ENCODE measurements around the gene IL18. TPM values are rescaled to one million over a fixed set of nuclear protein-coding genes. Genes with fewer than 3 reads are reported as not detected.
"Not testable (repeated sequence)": the region's sequence is repeated elsewhere in the genome, so short reads cannot be mapped to it uniquely, and the experiment has no call there.

The IL18 gene
- total and polyA plus RNA-seq, 9 of the 15 experiments (the other 6 are each of a cell fraction or from before 2014, with no cell fraction given), result 4.1 to 10.0 (median 6.1) TPM

- TF ChIP-seq ZNF398 (CRISPR knock-in tag; IDR thresholded peaks at IDR 0.05) (no peak), DACH1 (IDR thresholded peaks at IDR 0.05; ENCODE audit: partially characterized antibody) (no peak), UBTF (IDR thresholded peaks at IDR 0.05; ENCODE audit: borderline replicate concordance in 1 of 2, low read depth in 2 of 2, low read length in 2 of 2) (no peak)
Observed at GRCh38 chr11:112200252-112200651, 36.4 kb upstream of the IL18 start (continued).

GRCh38 chr11:112199101-112199500 is 35.2 kb upstream of the IL18 start:
- BruUV-seq (replicated peaks); DNase-seq (ENCODE audit: extremely low read depth in 1 of 4, low spot score in 3 of 4); H4K20me1 ChIP-seq (replicated peaks; ENCODE audit: control insufficient read depth, insufficient read depth, low read length); H3K9ac ChIP-seq (ENCODE audit: insufficient read depth in 1 of 2, low read depth in 2 of 2, low read length in 2 of 2); H3K36me3 ChIP-seq (ENCODE audit: control insufficient read depth, insufficient read depth, low read length); H2AFZ ChIP-seq (ENCODE audit: low read depth, low read length); H3K9me1 ChIP-seq (ENCODE audit: control insufficient read depth, insufficient read depth, low read length); FAIRE-seq; ATAC-seq; CTCF ChIA-PET (ENCODE audit: low intra/inter-chr PET ratio); H3K27ac ChIP-seq (ENCODE audit: extremely low read depth, low read depth, low read length); H3K4me1 ChIP-seq (replicated peaks in 1 of 2; ENCODE audit: control insufficient read depth in 2 of 2, insufficient read depth in 2 of 2, low read length in 2 of 2); in situ Hi-C loops (cut with MboI); intact Hi-C loops (cut with micrococcal nuclease); H3K27me3 ChIP-seq (ENCODE audit: control insufficient read depth in 2 of 2, insufficient read depth in 2 of 2, low read length in 2 of 2); H3K4me3 ChIP-seq; H3K79me2 ChIP-seq (ENCODE audit: control insufficient read depth, insufficient read depth, low read length); H3K4me2 ChIP-seq (ENCODE audit: insufficient read depth, low read length); H3K9me3 ChIP-seq (replicated peaks; ENCODE audit: control insufficient read depth, insufficient read depth, low read depth, low read length): not testable (repeated sequence)
- TF ChIP-seq ZNF146 (CRISPR knock-in tag; IDR thresholded peaks at IDR 0.05; ENCODE audit: unreplicated experiment) (peak; percentile 73), KDM1A (IDR thresholded peaks at IDR 0.05) (0 out of 4 replicates have a peak, but pooled peaks of 1 of the 2 experiments have one; percentile 11)
- POLR2A ChIA-PET, result interaction anchor here (1.1 kb wide), 1 partner anchor 9 kb away, joined by 3 read pairs; no protein-coding TSS in a partner anchor
- WGBS (ENCODE audit: insufficient coverage, low coverage, missing lambda C conversion rate), result 9% methylated on average over 3 of the region's 4 CpGs
